IMR-90 (cell line): ENCODE results near the gene LDLRAD4. TPM values are rescaled to one million over a fixed set of nuclear protein-coding genes. Genes with fewer than 3 reads are reported as not detected.

Experiments
- ATAC-seq: fragments of 200-7000 bp; cut with Tn5 transposase; 2 replicates; pipeline ENCODE4 v1.9.1; 2020; ENCODE audit warnings: low read depth, mild to moderate bottlenecking, moderate library complexity
- BruUV-seq: library from RNA; stranded (reverse); fragments of 400-500 nt; replicated peaks from 2 replicates; lab custom pipeline; 2021; lab: Mats Ljungman, UMichigan
- CTCF ChIA-PET: fragments of 300-600 bp; formaldehyde crosslinking; extraction: SDS; loops from one replicate; lab custom pipeline; 2021; ENCODE audit warnings: antibody characterized with exemption; lab: Yijun Ruan, JAX
- POLR2A ChIA-PET: fragments of 300-600 bp; sonication (Branson Sonifier 250); formaldehyde crosslinking; loops from one replicate; lab custom pipeline; 2022; ENCODE audit warnings: antibody characterized with exemption; ENCODE audit not compliant: unreplicated experiment; lab: Charles Lee
- DNase-seq: peaks from one replicate; pipeline ENCODE4 v3.0.0; 2013
- H2AFZ ChIP-seq: replicated peaks from 2 replicates; pipeline ENCODE3; 2013; ENCODE audit warnings: low read length, mild to moderate bottlenecking; ENCODE audit not compliant: poor library complexity
- H2AK5ac ChIP-seq: 2 replicates; pipeline ENCODE4 v1.6.1; 2013; ENCODE audit warnings: low read depth, low read length, inconsistent platforms
- H2AK9ac ChIP-seq: replicated peaks from 2 replicates; pipeline ENCODE3; 2013; ENCODE audit warnings: mild to moderate bottlenecking, low read depth, low read length, moderate library complexity; ENCODE audit not compliant: poor library complexity
- H2BK120ac ChIP-seq: 2 replicates; pipeline ENCODE4 v1.6.1; 2013; ENCODE audit warnings: low read depth, low read length, inconsistent platforms
- H2BK15ac ChIP-seq: 3 replicates; pipeline ENCODE4 v1.6.1; 2013; ENCODE audit warnings: low read depth, low read length, inconsistent platforms
- H2BK20ac ChIP-seq: 2 replicates; pipeline ENCODE4 v1.6.1; 2013; ENCODE audit warnings: low read depth, mild to moderate bottlenecking, inconsistent platforms, low read length, moderate library complexity
- H2BK5ac ChIP-seq: 2 replicates; pipeline ENCODE4 v1.6.1; 2013; ENCODE audit warnings: mild to moderate bottlenecking, low read depth, low read length, inconsistent platforms; ENCODE audit not compliant: poor library complexity, severe bottlenecking
- H3K14ac ChIP-seq: replicated peaks from 2 replicates; pipeline ENCODE4 v1.6.1; 2013; ENCODE audit warnings: low read depth, low read length, inconsistent platforms
- H3K18ac ChIP-seq: 2 replicates; pipeline ENCODE4 v1.6.1; 2013; ENCODE audit warnings: low read depth, low read length, control low read depth
- H3K23ac ChIP-seq: 2 replicates; pipeline ENCODE4 v1.6.1; 2013; ENCODE audit warnings: low read depth, low read length, inconsistent platforms
- H3K27ac ChIP-seq: 2 replicates; pipeline ENCODE4 v1.5.1; 2013; ENCODE audit warnings: mild to moderate bottlenecking, control low read depth, low read length; ENCODE audit not compliant: insufficient read depth
- H3K27me3 ChIP-seq: 2 replicates; pipeline ENCODE4 v1.6.1; 2013; ENCODE audit warnings: low read length; ENCODE audit not compliant: control insufficient read depth, insufficient read depth
- H3K36me3 ChIP-seq: 2 replicates; pipeline ENCODE4 v1.6.1; 2013; ENCODE audit warnings: low read length, mixed read lengths; ENCODE audit not compliant: control insufficient read depth, insufficient read depth
- H3K4ac ChIP-seq: 2 replicates; pipeline ENCODE4 v1.6.1; 2013; ENCODE audit warnings: low read depth, low read length, inconsistent platforms
- H3K4me1 ChIP-seq: 2 replicates; pipeline ENCODE4 v1.6.1; 2013; ENCODE audit warnings: low read length, mixed read lengths; ENCODE audit not compliant: control insufficient read depth, insufficient read depth
- H3K4me2 ChIP-seq: 2 replicates; pipeline ENCODE4 v1.6.1; 2013; ENCODE audit warnings: low read depth, mild to moderate bottlenecking, control low read depth, low read length, moderate library complexity
- H3K4me3 ChIP-seq: 2 replicates; pipeline ENCODE4 v1.5.1; 2013; ENCODE audit warnings: low read depth, mild to moderate bottlenecking, control low read depth, low read length, moderate library complexity; ENCODE audit not compliant: insufficient read depth
- H3K56ac ChIP-seq: 2 replicates; pipeline ENCODE4 v1.6.1; 2013; ENCODE audit warnings: low read length, inconsistent platforms; ENCODE audit not compliant: insufficient read depth; ENCODE audit errors: extremely low read depth
- H3K79me1 ChIP-seq, 2 experiments: 2 replicates each; pipeline ENCODE4 v1.6.1; 2013; ENCODE audit warnings: low read length in 2 of 2, inconsistent platforms in 1 of 2, low read depth in 1 of 2
- H3K9ac ChIP-seq: 2 replicates; pipeline ENCODE4 v1.6.1; 2013; ENCODE audit warnings: low read depth, low read length, control low read depth
- H3K9me1 ChIP-seq: 2 replicates; pipeline ENCODE4 v1.6.1; 2013; ENCODE audit warnings: low read length, inconsistent platforms; ENCODE audit not compliant: insufficient read depth
- H3K9me3 ChIP-seq: 2 replicates; pipeline ENCODE4 v1.6.1; 2013; ENCODE audit warnings: low read length; ENCODE audit not compliant: control insufficient read depth, insufficient read depth
- H4K20me1 ChIP-seq: 2 replicates; pipeline ENCODE4 v1.6.1; 2013; ENCODE audit warnings: low read length, inconsistent platforms; ENCODE audit not compliant: insufficient read depth
- H4K5ac ChIP-seq: 2 replicates; pipeline ENCODE4 v1.6.1; 2013; ENCODE audit warnings: mild to moderate bottlenecking, low read depth, low read length, control low read depth
- H4K8ac ChIP-seq, 2 experiments: 2 replicates each; pipeline ENCODE4 v1.6.1; 2013; ENCODE audit warnings: low read depth in 2 of 2, low read length in 2 of 2, control low read depth in 1 of 2, inconsistent platforms in 1 of 2
- H4K91ac ChIP-seq: 2 replicates; pipeline ENCODE4 v1.6.1; 2013; ENCODE audit warnings: low read depth, low read length, inconsistent platforms; ENCODE audit not compliant: insufficient read depth
- BHLHE40 ChIP-seq: fragments of 150-350 bp; IDR thresholded peaks from 2 replicates; pipeline ENCODE4 v1.6.1; 2016; ENCODE audit warnings: mild to moderate bottlenecking, low read depth, low read length
- CEBPB ChIP-seq: IDR thresholded peaks from 2 replicates; pipeline ENCODE4 v1.6.1; 2012; ENCODE audit warnings: low read depth, low read length, improper control_type of control experiment
- CHD1 ChIP-seq: IDR thresholded peaks from 2 replicates; pipeline ENCODE4 v1.6.1; 2012; ENCODE audit warnings: low read depth, low read length, improper control_type of control experiment
- CTCF ChIP-seq: conservative IDR thresholded peaks from 2 replicates; pipeline ENCODE4 v1.5.1; 2012; ENCODE audit warnings: mild to moderate bottlenecking, low read depth, low read length, improper control_type of control experiment
- ELK1 ChIP-seq: fragments of 150-350 bp; IDR thresholded peaks from 2 replicates; pipeline ENCODE4 v1.6.1; 2016; ENCODE audit warnings: low read depth, mild to moderate bottlenecking, low read length, moderate library complexity, borderline replicate concordance
- FOS ChIP-seq: fragments of 150-350 bp; IDR thresholded peaks from 2 replicates; pipeline ENCODE4 v1.6.1; 2016; ENCODE audit warnings: low read depth, low read length
- MAFK ChIP-seq: IDR thresholded peaks from 2 replicates; pipeline ENCODE4 v1.6.1; 2012; ENCODE audit warnings: low read depth, low read length, improper control_type of control experiment
- MAZ ChIP-seq: IDR thresholded peaks from 2 replicates; pipeline ENCODE4 v1.6.1; 2012; ENCODE audit warnings: low read depth, mild to moderate bottlenecking, low read length, improper control_type of control experiment, moderate library complexity, borderline replicate concordance
- MXI1 ChIP-seq: IDR thresholded peaks from 2 replicates; pipeline ENCODE4 v1.6.1; 2012; ENCODE audit warnings: low read depth, mild to moderate bottlenecking, low read length, moderate library complexity, borderline replicate concordance
- NFE2L2 ChIP-seq: fragments of 150-350 bp; IDR thresholded peaks from 2 replicates; pipeline ENCODE4 v1.6.1; 2016; ENCODE audit warnings: low read depth, mild to moderate bottlenecking, low read length
- POLR2A ChIP-seq: IDR thresholded peaks from 2 replicates; pipeline ENCODE4 v1.6.1; 2012; ENCODE audit warnings: mild to moderate bottlenecking, low read depth, low read length
- RAD21 ChIP-seq: IDR thresholded peaks from 2 replicates; pipeline ENCODE4 v1.6.1; 2012; ENCODE audit warnings: low read length, improper control_type of control experiment
- RCOR1 ChIP-seq: IDR thresholded peaks from 2 replicates; pipeline ENCODE4 v1.6.1; 2012; ENCODE audit warnings: mild to moderate bottlenecking, low read length, improper control_type of control experiment; ENCODE audit not compliant: insufficient replicate concordance
- RFX5 ChIP-seq: IDR thresholded peaks from 2 replicates; pipeline ENCODE4 v1.8.0; 2012; ENCODE audit warnings: low read depth, mild to moderate bottlenecking, low read length, moderate library complexity
- SMC3 ChIP-seq: fragments of 150-350 bp; IDR thresholded peaks from 2 replicates; pipeline ENCODE4 v1.6.1; 2016; ENCODE audit warnings: low read depth, mild to moderate bottlenecking, antibody characterized with exemption, low read length, moderate library complexity
- USF2 ChIP-seq: fragments of 150-350 bp; IDR thresholded peaks from 2 replicates; pipeline ENCODE4 v1.6.1; 2017; ENCODE audit warnings: mild to moderate bottlenecking, antibody characterized with exemption, low read length, low read depth
- WGBS, 2 experiments: methylation state at CpG; one replicate each; pipeline versions ENCODE4 v1.1.5 to v1.1.7; 2013; ENCODE audit warnings: missing lambda C conversion rate in 2 of 2; ENCODE audit not compliant: insufficient read length in 1 of 2; ENCODE audit errors: extremely low coverage in 2 of 2; 5-methylcytosine and 5-hydroxymethylcytosine counted together
- dilution Hi-C: fragments of 300-500 bp; cut with HindIII; formaldehyde crosslinking; loops from one replicate; pipeline ENCODE4 v1.14.3; 2018; ENCODE audit warnings: low sequenced_read_pairs; ENCODE audit not compliant: unreplicated experiment
- in situ Hi-C: fragments of 300-500 bp; cut with MboI; formaldehyde crosslinking; loops from 3 replicates; pipeline ENCODE4 v1.14.3; 2019; ENCODE audit warnings: low sequenced_read_pairs, inconsistent platforms, mixed read lengths
- intact Hi-C: fragments of 100-400 bp; cut with micrococcal nuclease; formaldehyde crosslinking; loops from 2 replicates; pipeline ENCODE4 v1.10.0; 2022
- polyA plus RNA-seq, 3 experiments: library from polyadenylated mRNA; depleted of rRNA; stranded (reverse); fragments of >200 nt; gene quantifications; 2 replicates each; pipeline ENCODE4 v1.2.3, GENCODE V29; 2012; ENCODE audit warnings: low replicate concordance in 1 of 3
- total RNA-seq: library from RNA; depleted of rRNA; stranded (reverse); fragments of >200 nt; gene quantifications from 2 replicates; pipeline ENCODE4 v1.2.3, GENCODE V29; 2012

The LDLRAD4 gene
- total and polyA plus RNA-seq, 2 of the 4 experiments (the other 2 are of a cell fraction), result not detected

GRCh38 chr18:13502585-13502984 lies 284.0 kb downstream of the LDLRAD4 start:
- Histone ChIP-seq H4K20me1 (no peaks in the 10 kb centered on the region), H3K18ac (no peak overlapping the region), H3K9me1 (no peaks in the 10 kb centered on the region), H2AK9ac (no peak overlapping the region), H2BK20ac (no peak overlapping the region), H3K56ac (no peak overlapping the region), H3K36me3 (no peaks in the 10 kb centered on the region), H3K4me3 (no peak overlapping the region), H2AFZ (no peak overlapping the region), H4K8ac (no peak overlapping the region), H2BK120ac (no peak overlapping the region), H3K9ac (no peak overlapping the region), H3K4me2 (no peak overlapping the region), H3K9me3 (peaks cover 16% of the 10 kb centered on the region), H3K14ac (no peak overlapping the region), H3K4ac (no peak overlapping the region), H4K5ac (no peak overlapping the region), H2BK5ac (no peak overlapping the region), H3K23ac (no peak overlapping the region), H3K4me1 (no peaks in the 10 kb centered on the region), H3K79me1 (no peaks in the 10 kb centered on the region), H2AK5ac (no peak overlapping the region), H4K91ac (no peak overlapping the region), H3K27me3 (peaks cover 3% of the 10 kb centered on the region; the same call in 1 of the 2 replicates), H3K27ac (no peak overlapping the region), H2BK15ac (no peak overlapping the region)
- WGBS, 2 experiments, result 29% methylated on average over 3 of the region's 8 CpGs; no CpG with 5 or more reads in 1 of the 2 experiments
- intact Hi-C loops, result no loop called here
- ChIA-PET POLR2A (no interaction called here), CTCF (no interaction called here)
- no TSS peak for BruUV-seq
- in situ Hi-C loops, result no loop called here
- ATAC-seq (no peak), DNase-seq (no peak)
- dilution Hi-C loops, result no loop called here
- TF ChIP-seq SMC3 (no peak), CTCF (no peak), BHLHE40 (no peak), MAFK (no peak), CEBPB (no peak), POLR2A (no peak), RCOR1 (no peak), RFX5 (no peak), FOS (no peak), USF2 (no peak), NFE2L2 (no peak), MXI1 (no peak), RAD21 (no peak), MAZ (no peak), ELK1 (no peak), CHD1 (no peak)
